Activated CD4-positive, alpha-beta memory T cell treated with anti-CD3 and anti-CD28 coated beads for 36 hours (primary cell): ENCODE data around the gene TNIP3. TPM values are rescaled to one million over a fixed set of nuclear protein-coding genes. Genes with fewer than 3 reads are reported as not detected.

Experiments used
- CTCF ChIA-PET: fragments of 350-600 bp; sonication (Branson Sonifier 250); formaldehyde crosslinking; loops from one replicate; lab custom pipeline; 2021; ENCODE audit warnings: antibody characterized with exemption, inconsistent platforms; lab: Charles Lee
- POLR2A ChIA-PET: fragments of 350-600 bp; sonication (Branson Sonifier 250); formaldehyde crosslinking; loops from one replicate; lab custom pipeline; 2021; ENCODE audit warnings: antibody characterized with exemption; lab: Charles Lee
- DNase-seq: peaks from one replicate; pipeline ENCODE4 v3.0.0-alpha.2; 2020
- H3K27ac Mint-ChIP-seq: one replicate; pipeline ENCODE4 v1.8.0; 2021; ENCODE audit warnings: mixed read lengths
- H3K27me3 Mint-ChIP-seq: one replicate; pipeline ENCODE4 v1.8.0; 2021; ENCODE audit warnings: mixed read lengths
- H3K36me3 Mint-ChIP-seq: one replicate; pipeline ENCODE4 v1.8.0; 2021; ENCODE audit warnings: mixed read lengths
- H3K4me1 Mint-ChIP-seq: one replicate; pipeline ENCODE4 v1.8.0; 2021; ENCODE audit warnings: low read depth, mixed read lengths
- H3K4me3 Mint-ChIP-seq: one replicate; pipeline ENCODE4 v1.8.0; 2021; ENCODE audit warnings: mild to moderate bottlenecking, mixed read lengths
- H3K9me3 Mint-ChIP-seq: one replicate; pipeline ENCODE4 v1.8.0; 2021; ENCODE audit warnings: mixed read lengths
- intact Hi-C: fragments of 100-400 bp; cut with micrococcal nuclease; formaldehyde crosslinking; loops from one replicate; pipeline ENCODE4 v1.15.1; 2023
- total RNA-seq, 2 experiments: library from RNA; stranded (reverse); gene quantifications; one replicate each; pipeline ENCODE4 v1.2.3, GENCODE V29; 2021

TNIP3 gene
- total RNA-seq, 2 experiments from 2014 or later: 12.0 to 12.3 TPM

GRCh38 chr4:121150486-121150885 lies 13.6 kb downstream of the TNIP3 start:
- no peaks in the 10 kb centered on the region for H3K27me3 Mint-ChIP-seq
- CTCF ChIA-PET: no interaction called here
- peaks cover 42% of the 10 kb centered on the region for H3K4me1 Mint-ChIP-seq
- intact Hi-C loops: loop anchor here (5.0 kb wide), 1 partner anchor 362 kb away; no protein-coding TSS in a partner anchor
- H3K4me3 Mint-ChIP-seq: no peak overlapping the region
- peaks cover 24% of the 10 kb centered on the region for H3K36me3 Mint-ChIP-seq
- POLR2A ChIA-PET: interaction anchor here (0.9 to 1.3 kb wide), 2 partner anchors 13 to 50 kb away, joined by 3 to 4 read pairs; no protein-coding TSS in a partner anchor
- no peak overlapping the region for H3K27ac Mint-ChIP-seq
- peak; percentile 21 for DNase-seq
- H3K9me3 Mint-ChIP-seq: no peaks in the 10 kb centered on the region

GRCh38 chr4:121150003-121150402 lies 14.1 kb downstream of the TNIP3 start:
- H3K4me3 Mint-ChIP-seq: no peak overlapping the region
- intact Hi-C loops: loop anchor here (5.0 kb wide), 1 partner anchor 362 kb away; no protein-coding TSS in a partner anchor
- CTCF ChIA-PET: interaction anchor here (1.2 kb wide), 1 partner anchor 31 kb away, joined by 3 read pairs; no protein-coding TSS in a partner anchor
- H3K9me3 Mint-ChIP-seq: no peaks in the 10 kb centered on the region
- POLR2A ChIA-PET: interaction anchor here (0.9 to 1.3 kb wide), 2 partner anchors 12 to 50 kb away, joined by 3 to 4 read pairs; no protein-coding TSS in a partner anchor
- peaks cover 24% of the 10 kb centered on the region for H3K36me3 Mint-ChIP-seq
- DNase-seq: no peak
- H3K27me3 Mint-ChIP-seq: no peaks in the 10 kb centered on the region
- H3K27ac Mint-ChIP-seq: no peak overlapping the region
- peaks cover 37% of the 10 kb centered on the region for H3K4me1 Mint-ChIP-seq

GRCh38 chr4:121148621-121149020 lies 15.5 kb downstream of the TNIP3 start:
- no peak overlapping the region for H3K27ac Mint-ChIP-seq
- CTCF ChIA-PET: interaction anchor here (1.2 kb wide), 1 partner anchor 30 kb away, joined by 3 read pairs; no protein-coding TSS in a partner anchor
- intact Hi-C loops: no loop called here
- H3K4me3 Mint-ChIP-seq: no peak overlapping the region
- H3K36me3 Mint-ChIP-seq: peaks cover 23% of the 10 kb centered on the region
- no peaks in the 10 kb centered on the region for H3K9me3 Mint-ChIP-seq
- no peaks in the 10 kb centered on the region for H3K27me3 Mint-ChIP-seq
- no peak for DNase-seq
- POLR2A ChIA-PET: no interaction called here
- peaks cover 24% of the 10 kb centered on the region for H3K4me1 Mint-ChIP-seq

- Mint-ChIP-seq H3K27ac (no peak overlapping the region), H3K27me3 (no peaks in the 10 kb centered on the region), H3K9me3 (no peaks in the 10 kb centered on the region), H3K4me1 (peaks cover 19% of the 10 kb centered on the region), H3K36me3 (peaks cover 26% of the 10 kb centered on the region), H3K4me3 (no peak overlapping the region)
- no peak for DNase-seq
- intact Hi-C loops: no loop called here
- ChIA-PET POLR2A (no interaction called here), CTCF (no interaction called here)
Measured at GRCh38 chr4:121148000-121148399, 16.1 kb downstream of the TNIP3 start.

GRCh38 chr4:121146530-121146929 lies 17.6 kb downstream of the TNIP3 start:
- Mint-ChIP-seq H3K4me3 (no peak overlapping the region), H3K36me3 (peaks cover 32% of the 10 kb centered on the region), H3K27me3 (no peaks in the 10 kb centered on the region), H3K4me1 (peaks cover 13% of the 10 kb centered on the region), H3K27ac (no peak overlapping the region), H3K9me3 (no peaks in the 10 kb centered on the region)
- POLR2A ChIA-PET: no interaction called here
- intact Hi-C loops: no loop called here
- no peak for DNase-seq
- CTCF ChIA-PET: interaction anchor here (0.8 to 1.6 kb wide), 2 partner anchors 46 to 303 kb away, joined by 3 to 4 read pairs; no protein-coding TSS in a partner anchor

- Mint-ChIP-seq H3K4me1 (peaks cover 4% of the 10 kb centered on the region), H3K36me3 (peaks cover 34% of the 10 kb centered on the region), H3K27me3 (no peaks in the 10 kb centered on the region), H3K9me3 (no peaks in the 10 kb centered on the region), H3K4me3 (no peak overlapping the region), H3K27ac (no peak overlapping the region)
- ChIA-PET CTCF (interaction anchor here (1.6 kb wide), 1 partner anchor 47 kb away, joined by 4 read pairs; no protein-coding TSS in a partner anchor), POLR2A (no interaction called here)
- intact Hi-C loops: no loop called here
- no peak for DNase-seq
Measured at GRCh38 chr4:121145430-121145829, 18.7 kb downstream of the TNIP3 start.

GRCh38 chr4:121144021-121144420 lies 20.1 kb downstream of the TNIP3 start:
- CTCF ChIA-PET: no interaction called here
- no peak for DNase-seq
- no peaks in the 10 kb centered on the region for H3K9me3 Mint-ChIP-seq
- no peak overlapping the region for H3K4me3 Mint-ChIP-seq
- intact Hi-C loops: no loop called here
- no peak overlapping the region for H3K27ac Mint-ChIP-seq
- POLR2A ChIA-PET: no interaction called here
- H3K4me1 Mint-ChIP-seq: peaks cover 15% of the 10 kb centered on the region
- H3K36me3 Mint-ChIP-seq: peaks cover 29% of the 10 kb centered on the region
- no peaks in the 10 kb centered on the region for H3K27me3 Mint-ChIP-seq

GRCh38 chr4:121143131-121143530 lies 21.0 kb downstream of the TNIP3 start:
- ChIA-PET CTCF (no interaction called here), POLR2A (no interaction called here)
- Mint-ChIP-seq H3K27ac (no peak overlapping the region), H3K27me3 (no peaks in the 10 kb centered on the region), H3K4me1 (peaks cover 24% of the 10 kb centered on the region), H3K9me3 (no peaks in the 10 kb centered on the region), H3K36me3 (peaks cover 29% of the 10 kb centered on the region), H3K4me3 (no peak overlapping the region)
- intact Hi-C loops: no loop called here
- DNase-seq: no peak

GRCh38 chr4:121140716-121141460 lies 23.2 kb downstream of the TNIP3 start:
- no peak for DNase-seq
- intact Hi-C loops: no loop called here
- H3K27me3 Mint-ChIP-seq: no peaks in the 10 kb centered on the region
- peaks cover 32% of the 10 kb centered on the region for H3K4me1 Mint-ChIP-seq
- ChIA-PET POLR2A (no interaction called here), CTCF (interaction anchor here (0.7 kb wide), 1 partner anchor 51 kb away, joined by 3 read pairs; no protein-coding TSS in a partner anchor)
- H3K4me3 Mint-ChIP-seq: no peak overlapping the region
- no peak overlapping the region for H3K27ac Mint-ChIP-seq
- no peaks in the 10 kb centered on the region for H3K9me3 Mint-ChIP-seq
- peaks cover 29% of the 10 kb centered on the region for H3K36me3 Mint-ChIP-seq

GRCh38 chr4:121139533-121140222 lies 24.4 kb downstream of the TNIP3 start:
- no peaks in the 10 kb centered on the region for H3K27me3 Mint-ChIP-seq
- H3K4me1 Mint-ChIP-seq: peaks cover 37% of the 10 kb centered on the region
- ChIA-PET CTCF (interaction anchor here (1.3 kb wide), 1 partner anchor 168 kb away, joined by 3 read pairs; no protein-coding TSS in a partner anchor), POLR2A (interaction anchor here (1.0 kb wide), 1 partner anchor 37 kb away, joined by 4 read pairs; no protein-coding TSS in a partner anchor)
- peaks cover 28% of the 10 kb centered on the region for H3K36me3 Mint-ChIP-seq
- no peaks in the 10 kb centered on the region for H3K9me3 Mint-ChIP-seq
- no peak overlapping the region for H3K27ac Mint-ChIP-seq
- H3K4me3 Mint-ChIP-seq: no peak overlapping the region
- intact Hi-C loops: loop anchor here (2.0 kb wide), 1 partner anchor 41 kb away; no protein-coding TSS in a partner anchor
- DNase-seq: no peak

- H3K4me3 Mint-ChIP-seq: no peak overlapping the region
- no peaks in the 10 kb centered on the region for H3K9me3 Mint-ChIP-seq
- POLR2A ChIA-PET: interaction anchor here (1.4 kb wide), 1 partner anchor 12 kb away, joined by 4 read pairs; no protein-coding TSS in a partner anchor
- H3K36me3 Mint-ChIP-seq: peaks cover 25% of the 10 kb centered on the region
- no peaks in the 10 kb centered on the region for H3K27me3 Mint-ChIP-seq
- H3K27ac Mint-ChIP-seq: peak overlapping the region; percentile 53
- DNase-seq: peak; percentile 67
- CTCF ChIA-PET: interaction anchor here (1.2 to 1.9 kb wide), 4 partner anchors 16 to 169 kb away, joined by 3 to 5 read pairs (median 4); no protein-coding TSS in a partner anchor
- peaks cover 37% of the 10 kb centered on the region for H3K4me1 Mint-ChIP-seq
- intact Hi-C loops: loop anchor here (1.0 to 2.0 kb wide), 4 partner anchors 16 to 119 kb away; no protein-coding TSS in a partner anchor
Measured at GRCh38 chr4:121138039-121138825, 25.9 kb downstream of the TNIP3 start.
